EH (cell line): Measurements from ENCODE around the gene GPR52.

Source experiments
- DNase-seq: peaks from one replicate; pipeline ENCODE4 v3.0.0-alpha.2; 2015; ENCODE audit warnings: low read depth

Gene GPR52

GRCh38 chr1:174466607-174467006 lies 18.8 kb downstream of the GPR52 start:
- DNase-seq = no peak

DNA sequence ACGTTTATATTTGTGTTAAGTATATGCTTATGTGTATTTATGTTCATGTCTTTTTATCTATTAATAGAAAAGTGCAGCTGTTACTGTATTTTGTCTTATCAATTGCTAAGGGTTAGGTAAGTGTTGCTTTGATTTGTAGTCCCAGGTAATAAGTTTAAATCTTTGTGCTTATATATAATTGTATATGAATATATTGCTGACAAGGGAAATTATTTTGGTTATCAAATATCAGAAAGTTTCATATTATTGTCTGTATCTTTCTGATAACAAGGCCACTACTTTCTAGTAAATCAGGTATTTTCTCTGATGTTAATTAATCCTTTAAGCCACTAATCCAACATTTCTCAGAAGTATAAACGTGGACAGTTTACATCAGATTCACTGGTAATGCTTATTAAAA lies 21.3 kb downstream of the GPR52 start:
- DNase-seq = no peak

DNA sequence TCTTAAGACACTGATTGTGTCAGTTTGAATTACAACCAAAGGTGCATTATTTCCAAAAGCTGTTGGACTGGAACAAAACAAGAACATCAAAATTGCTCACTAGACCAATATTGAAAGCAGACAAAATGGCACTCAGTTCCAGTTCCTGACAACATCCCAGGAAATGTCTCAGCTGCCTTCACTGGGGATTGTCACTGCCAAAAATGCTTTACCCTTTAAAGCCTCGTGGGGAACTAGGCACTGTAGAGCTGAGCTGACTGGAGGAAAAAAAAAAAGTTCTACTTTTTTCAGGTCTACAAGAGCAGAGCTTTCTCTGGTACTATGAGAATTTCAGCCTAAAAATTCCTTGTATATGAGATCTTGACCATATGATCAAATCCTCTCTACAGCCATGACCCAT lies 21.9 kb downstream of the GPR52 start:
- no peak for DNase-seq

DNA sequence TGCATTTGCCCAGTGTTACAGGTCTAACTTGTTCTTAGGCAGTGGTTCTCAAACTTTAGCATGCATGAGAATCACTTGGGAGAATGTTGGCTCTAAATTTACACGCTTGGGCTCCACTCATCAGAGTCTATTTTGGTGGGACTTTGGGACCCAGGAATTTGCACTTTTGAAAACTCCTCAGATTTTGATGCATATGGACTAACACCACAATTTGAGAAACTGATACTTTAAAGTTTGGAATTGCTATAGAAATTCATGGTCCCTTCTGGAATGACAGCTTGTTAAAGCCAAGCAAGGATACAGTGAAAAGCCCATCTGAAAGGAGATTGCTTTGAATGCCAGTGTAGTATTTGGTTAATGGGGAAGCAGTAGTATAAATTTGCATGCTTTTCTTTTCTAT lies 31.5 kb downstream of the GPR52 start:
- no peak for DNase-seq

DNA sequence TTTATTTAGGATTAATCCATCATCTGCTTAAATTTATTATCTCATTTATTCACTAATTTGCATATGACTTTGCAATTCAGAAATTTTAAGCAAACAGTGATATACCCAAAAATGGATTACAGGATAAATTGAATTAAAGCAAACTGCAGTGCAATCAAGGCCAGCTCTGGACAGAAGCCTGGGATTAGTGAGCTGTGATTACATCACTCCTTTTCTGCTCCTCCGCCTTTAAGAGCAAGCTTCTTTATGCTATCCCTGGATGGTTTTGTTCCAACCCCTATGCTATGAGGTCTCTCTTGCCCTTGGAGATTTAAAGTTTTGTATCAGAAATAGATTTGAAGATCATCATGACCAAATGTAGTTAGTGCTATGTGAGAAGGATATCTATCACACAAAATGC lies 32.6 kb downstream of the GPR52 start:
- DNase-seq = no peak

DNA sequence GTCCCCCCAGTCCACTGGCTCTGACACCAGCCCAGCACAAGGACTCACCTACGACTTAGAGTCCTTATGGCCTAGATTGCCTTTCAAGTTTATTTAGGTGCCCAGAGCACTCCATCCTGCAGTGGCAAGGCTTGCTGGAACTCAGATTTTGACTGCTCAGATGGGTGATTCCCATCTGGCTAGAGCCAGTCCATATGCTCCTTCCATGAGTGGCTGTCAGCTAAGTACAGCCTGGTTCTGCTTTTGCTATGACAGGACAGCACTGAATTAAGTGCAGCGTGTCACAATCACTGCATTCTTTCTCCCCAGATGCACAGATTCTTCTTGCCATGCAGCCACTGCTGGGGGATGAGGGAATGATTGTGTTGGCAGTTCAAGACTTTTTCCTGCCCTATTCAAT lies 43.8 kb downstream of the GPR52 start:
- DNase-seq = no peak

DNA sequence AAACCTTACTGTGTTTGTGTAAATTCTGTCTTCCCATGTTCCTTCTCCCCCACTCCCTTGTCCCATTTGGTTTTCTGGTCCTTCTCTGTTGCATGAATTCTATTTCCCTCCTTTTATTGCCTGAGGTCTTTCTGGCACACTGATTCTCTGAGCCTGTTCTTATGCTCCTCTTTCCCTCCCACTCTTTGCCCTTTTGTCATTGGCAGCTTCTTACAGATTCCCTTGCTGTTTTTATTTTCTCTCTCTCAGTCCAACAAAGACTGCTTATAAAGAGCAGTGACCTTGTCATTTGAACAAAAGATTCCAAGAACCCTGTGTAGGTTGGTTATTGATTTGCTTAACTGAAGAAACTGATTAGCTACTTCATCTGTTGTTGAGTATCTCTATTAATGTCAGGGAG lies 49.7 kb downstream of the GPR52 start:
- DNase-seq = no peak
